ENCODE measurements around the gene MID1IP1. TPM values are rescaled to one million over a fixed set of nuclear protein-coding genes. Genes with fewer than 3 reads are reported as not detected.

Gene MID1IP1
- total and polyA plus RNA-seq, 2 donors (not counting 1 experiment from before 2014, with no cell fraction given): 25.7 to 132 TPM

- Histone ChIP-seq H2AFZ (ENCODE audit: low read length) (peak overlapping the region; percentile 38), H3K4me2 (ENCODE audit: extremely low read depth, insufficient read depth, low read length) (no peak overlapping the region)
- peak; percentile 36 to 57 for DNase-seq (ENCODE audit: low read depth in 2 of 2)
Measured at GRCh38 chrX:38817004-38817703, 15.9 kb downstream of the MID1IP1 start.

DNA sequence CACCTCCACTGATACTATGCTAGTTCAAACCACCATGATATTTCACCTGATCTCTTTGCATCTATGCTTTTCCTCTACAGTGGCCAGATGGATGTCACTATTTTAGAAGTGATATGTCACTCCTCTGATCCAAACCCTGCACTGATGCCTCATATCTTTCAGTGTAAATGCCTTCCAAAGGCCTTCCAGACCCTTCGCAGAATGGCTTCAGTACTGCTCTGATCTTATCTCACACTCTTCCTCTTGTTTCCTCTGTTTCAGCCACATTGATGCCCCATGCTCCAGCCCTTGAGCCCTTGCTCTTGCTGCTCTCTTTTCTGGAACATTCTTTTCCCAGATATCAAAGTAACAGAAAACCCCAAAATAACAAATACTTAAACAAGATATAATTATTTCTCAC is 17.9 kb downstream of the MID1IP1 start:
- no peaks in the 10 kb centered on the region for H3K79me2 ChIP-seq (ENCODE audit: control insufficient read depth, insufficient read depth, low read length)
- H2AFZ ChIP-seq (ENCODE audit: low read length): no peak overlapping the region
- H3K36me3 ChIP-seq (ENCODE audit: control insufficient read depth, insufficient read depth, low read length): no peaks in the 10 kb centered on the region

More at GRCh38 chrX:38817004-38817703, 15.9 kb downstream of the MID1IP1 start:
- Histone ChIP-seq H3K27ac (ENCODE audit: insufficient read depth, low read length) (no peak overlapping the region), H3K27me3 (ENCODE audit: control insufficient read depth, insufficient read depth, low read length) (no peaks in the 10 kb centered on the region), H3K4me1 (ENCODE audit: control insufficient read depth, extremely low read depth, insufficient read depth, low read length) (peaks cover 3% of the 10 kb centered on the region), H3K79me2 (ENCODE audit: control insufficient read depth, insufficient read depth, low read length) (no peaks in the 10 kb centered on the region), H4K20me1 (ENCODE audit: control insufficient read depth, extremely low read depth, insufficient read depth, low read length) (no peaks in the 10 kb centered on the region), H3K9me3 (ENCODE audit: control insufficient read depth, insufficient read depth, low read depth, low read length) (no peaks in the 10 kb centered on the region), H3K36me3 (ENCODE audit: control insufficient read depth, insufficient read depth, low read length) (no peaks in the 10 kb centered on the region), H3K9ac (ENCODE audit: insufficient read depth, low read length) (no peak overlapping the region), H3K4me3 (replicated peaks in 1 of 4; ENCODE audit: control extremely low read depth in 1 of 4, insufficient read depth in 1 of 4, low read depth in 3 of 4, low read length in 4 of 4) (no peak overlapping the region)
- TF ChIP-seq CTCF (conservative IDR thresholded peaks at IDR 0.05 in 1 of 2, IDR thresholded peaks at IDR 0.05 in 1 of 2; ENCODE audit: low read depth in 1 of 2, low read length in 2 of 2): no peak
- TF ChIP-seq EZH2 (IDR thresholded peaks at IDR 0.05; ENCODE audit: low read length, missing control alignments): no peak

DNA sequence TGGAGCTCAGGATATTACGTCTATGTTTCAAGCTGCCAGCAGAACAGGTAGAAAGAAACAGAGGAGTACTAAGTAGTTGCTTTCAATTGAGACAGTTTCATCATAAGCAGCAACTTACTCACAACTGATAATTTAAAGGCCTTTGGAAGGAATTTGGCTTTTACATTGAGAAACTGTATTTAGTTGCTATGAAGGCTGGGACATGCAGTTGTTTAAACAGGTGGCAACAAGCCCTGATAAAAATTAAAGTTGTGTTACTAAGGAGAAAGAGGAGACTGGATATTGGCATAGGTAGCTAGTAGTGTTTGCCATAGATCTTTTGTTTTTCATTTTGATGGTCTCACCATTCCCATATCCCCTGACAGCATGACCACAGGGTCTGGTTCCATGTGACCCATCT is 18.4 kb downstream of the MID1IP1 start:
- no peak for DNase-seq (ENCODE audit: low read depth in 2 of 2)
- H3K27ac ChIP-seq (ENCODE audit: insufficient read depth, low read length): no peak overlapping the region
- H3K79me2 ChIP-seq (ENCODE audit: control insufficient read depth, insufficient read depth, low read length): no peaks in the 10 kb centered on the region

More for the DNA sequence above, 17.9 kb downstream of the MID1IP1 start:
- H3K9me3 ChIP-seq (ENCODE audit: control insufficient read depth, insufficient read depth, low read depth, low read length): no peaks in the 10 kb centered on the region
- no peak overlapping the region for H3K4me3 ChIP-seq (replicated peaks in 1 of 4; ENCODE audit: control extremely low read depth in 1 of 4, insufficient read depth in 1 of 4, low read depth in 3 of 4, low read length in 4 of 4)
- H3K4me1 ChIP-seq (ENCODE audit: control insufficient read depth, extremely low read depth, insufficient read depth, low read length): peaks cover 3% of the 10 kb centered on the region
- H3K9ac ChIP-seq (ENCODE audit: insufficient read depth, low read length): no peak overlapping the region
- H3K27me3 ChIP-seq (ENCODE audit: control insufficient read depth, insufficient read depth, low read length): no peaks in the 10 kb centered on the region
- DNase-seq (ENCODE audit: low read depth in 2 of 2): no peak
- no peaks in the 10 kb centered on the region for H4K20me1 ChIP-seq (ENCODE audit: control insufficient read depth, extremely low read depth, insufficient read depth, low read length)
- no peak overlapping the region for H3K27ac ChIP-seq (ENCODE audit: insufficient read depth, low read length)
- no peak overlapping the region for H3K4me2 ChIP-seq (ENCODE audit: extremely low read depth, insufficient read depth, low read length)
- TF ChIP-seq EZH2 (IDR thresholded peaks at IDR 0.05; ENCODE audit: low read length, missing control alignments): no peak
- no peak for TF ChIP-seq CTCF (conservative IDR thresholded peaks at IDR 0.05 in 1 of 2, IDR thresholded peaks at IDR 0.05 in 1 of 2; ENCODE audit: low read depth in 1 of 2, low read length in 2 of 2)

More for the DNA sequence above, 18.4 kb downstream of the MID1IP1 start:
- Histone ChIP-seq H4K20me1 (ENCODE audit: control insufficient read depth, extremely low read depth, insufficient read depth, low read length) (no peaks in the 10 kb centered on the region), H3K9ac (ENCODE audit: insufficient read depth, low read length) (no peak overlapping the region), H2AFZ (ENCODE audit: low read length) (no peak overlapping the region), H3K4me2 (ENCODE audit: extremely low read depth, insufficient read depth, low read length) (no peak overlapping the region), H3K9me3 (ENCODE audit: control insufficient read depth, insufficient read depth, low read depth, low read length) (no peaks in the 10 kb centered on the region), H3K27me3 (ENCODE audit: control insufficient read depth, insufficient read depth, low read length) (no peaks in the 10 kb centered on the region), H3K36me3 (ENCODE audit: control insufficient read depth, insufficient read depth, low read length) (no peaks in the 10 kb centered on the region), H3K4me1 (ENCODE audit: control insufficient read depth, extremely low read depth, insufficient read depth, low read length) (peaks cover 3% of the 10 kb centered on the region), H3K4me3 (replicated peaks in 1 of 4; ENCODE audit: control extremely low read depth in 1 of 4, insufficient read depth in 1 of 4, low read depth in 3 of 4, low read length in 4 of 4) (no peak overlapping the region)
- TF ChIP-seq CTCF (conservative IDR thresholded peaks at IDR 0.05 in 1 of 2, IDR thresholded peaks at IDR 0.05 in 1 of 2; ENCODE audit: low read depth in 1 of 2, low read length in 2 of 2): no peak
- no peak for TF ChIP-seq EZH2 (IDR thresholded peaks at IDR 0.05; ENCODE audit: low read length, missing control alignments)

All from fibroblast of lung (primary cell).